Measurements from ENCODE around the gene BTBD6.
"Not testable (repeated sequence)": the region's sequence is repeated elsewhere in the genome, so short reads cannot be mapped to it uniquely, and the experiment has no call there.

The BTBD6 gene

DNA sequence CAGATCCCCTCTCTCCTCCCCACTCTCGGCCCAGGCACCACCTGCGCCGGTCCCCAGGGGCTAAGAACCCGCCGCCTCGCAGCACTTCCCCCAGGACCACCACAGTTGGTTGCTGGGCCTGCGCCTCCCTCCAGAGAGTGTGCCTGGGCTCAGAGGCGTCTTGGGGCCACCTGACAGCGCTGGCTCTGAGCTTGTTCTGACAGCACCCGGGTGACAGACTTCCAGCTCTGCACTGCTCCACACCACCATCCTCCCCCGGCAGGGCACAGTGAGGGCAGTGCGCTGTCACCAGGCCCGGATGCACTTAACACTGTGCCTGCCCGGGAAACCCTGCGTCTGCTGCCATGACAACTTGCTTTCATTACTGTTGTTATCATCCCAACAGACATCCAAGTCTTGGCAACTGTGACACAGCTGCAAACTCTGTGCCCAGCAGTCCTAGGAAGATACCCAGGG, 45.8 kb downstream of the BTBD6 start:
- DNase-seq (ENCODE audit: low read depth, low spot score), result no peak

GRCh38 chr14:105297311-105297710, 49.0 kb downstream of the BTBD6 start:
- not testable (repeated sequence) for DNase-seq (ENCODE audit: low read depth, low spot score)

- no peak for DNase-seq (ENCODE audit: low read depth, low spot score)
Observed at GRCh38 chr14:105299654-105300541, 51.6 kb downstream of the BTBD6 start.

Data from iPS DF 19.7 (cell line).